ENCODE measurements around the gene MX1.

Gene MX1

DNA sequence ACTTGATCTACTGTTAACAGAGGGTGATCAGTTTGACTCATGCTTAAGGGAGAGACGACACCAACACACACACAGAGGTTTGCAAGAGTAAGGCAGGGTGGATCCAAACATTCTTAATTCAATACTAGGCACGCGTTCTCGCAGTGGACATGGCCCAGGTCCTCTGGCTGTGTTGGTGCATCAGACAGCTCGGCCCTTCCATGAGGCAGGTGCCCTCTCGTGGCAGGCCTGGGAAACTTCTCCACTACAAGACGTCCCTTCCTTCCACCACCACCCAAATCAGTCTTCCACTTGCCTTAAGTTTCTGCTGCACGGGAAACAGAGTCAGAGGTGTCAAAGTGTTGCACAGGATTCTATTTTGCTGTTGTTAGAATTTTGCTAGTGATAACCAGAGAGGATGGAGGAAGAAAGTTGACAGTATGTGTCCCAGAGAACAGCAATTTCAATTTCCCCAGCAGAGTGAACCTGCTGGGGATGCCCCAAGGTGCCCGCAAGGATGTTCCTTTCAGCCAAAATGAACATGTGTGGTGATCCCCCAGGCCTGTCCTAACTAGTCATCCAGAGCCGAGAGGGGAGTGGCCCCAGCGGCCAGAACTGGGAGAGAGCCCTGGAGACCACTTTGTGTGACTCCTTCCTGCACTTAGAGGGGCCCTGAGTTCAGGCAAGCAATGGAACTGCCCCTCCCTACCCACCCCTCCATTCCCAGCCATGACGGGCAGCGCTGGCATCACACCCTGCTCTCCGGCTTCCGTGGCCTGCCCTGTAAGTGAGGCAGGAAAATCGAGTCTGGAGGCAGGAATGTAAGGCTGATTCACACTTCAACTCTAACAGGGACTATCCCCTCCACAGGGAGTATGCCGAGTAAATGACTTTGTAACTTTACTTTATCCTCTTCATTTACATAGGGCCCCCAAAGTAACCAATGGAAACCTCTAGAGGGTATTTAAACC, 34.8 kb downstream of the MX1 start:
- no peak for FAIRE-seq

- FAIRE-seq, result no peak
Measured at GRCh38 chr21:41465176-41465781, 39.2 kb downstream of the MX1 start.

DNA sequence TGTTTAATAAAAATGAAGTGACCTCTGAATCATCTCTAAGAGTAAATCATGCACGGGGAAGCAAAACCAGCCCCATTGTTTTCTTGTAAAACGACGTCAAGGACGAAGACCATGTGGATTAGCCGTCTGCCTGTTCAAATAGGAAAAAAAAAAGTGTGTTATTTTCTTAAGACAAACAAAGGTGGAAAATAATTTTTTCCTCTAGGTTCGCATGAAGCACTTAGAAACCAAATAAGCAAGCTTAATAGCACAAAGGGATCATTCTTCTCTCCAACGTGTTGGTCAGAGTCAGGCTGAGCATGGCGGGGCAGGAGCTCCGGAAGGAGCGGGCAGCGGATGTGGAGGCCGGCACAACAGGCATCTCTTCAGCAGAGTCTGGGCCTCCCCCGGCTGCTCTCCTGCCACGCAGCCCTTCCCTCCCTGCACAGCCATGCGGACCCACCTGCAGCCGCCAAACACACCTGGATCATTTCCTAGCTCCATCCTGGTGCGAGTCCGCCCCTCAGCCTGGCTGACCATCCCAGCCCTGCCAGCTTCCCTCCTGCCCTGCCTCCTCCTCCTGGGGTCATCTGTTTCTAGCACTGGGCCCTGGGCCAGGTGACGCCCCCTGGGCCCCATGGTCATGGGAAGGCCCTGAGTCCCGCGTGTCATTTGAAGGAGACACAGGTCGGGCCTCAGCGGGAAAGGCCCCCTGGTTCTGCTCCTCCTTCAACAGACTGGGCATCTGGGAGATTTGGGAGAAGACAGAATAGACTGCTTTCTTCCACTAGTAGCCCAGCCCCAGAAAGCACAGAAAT, 40.2 kb downstream of the MX1 start:
- no peak for FAIRE-seq

GRCh38 chr21:41470054-41470453, 44.0 kb downstream of the MX1 start:
- no peak for FAIRE-seq

GRCh38 chr21:41472753-41473548, 46.9 kb downstream of the MX1 start:
- FAIRE-seq, result no peak

DNA sequence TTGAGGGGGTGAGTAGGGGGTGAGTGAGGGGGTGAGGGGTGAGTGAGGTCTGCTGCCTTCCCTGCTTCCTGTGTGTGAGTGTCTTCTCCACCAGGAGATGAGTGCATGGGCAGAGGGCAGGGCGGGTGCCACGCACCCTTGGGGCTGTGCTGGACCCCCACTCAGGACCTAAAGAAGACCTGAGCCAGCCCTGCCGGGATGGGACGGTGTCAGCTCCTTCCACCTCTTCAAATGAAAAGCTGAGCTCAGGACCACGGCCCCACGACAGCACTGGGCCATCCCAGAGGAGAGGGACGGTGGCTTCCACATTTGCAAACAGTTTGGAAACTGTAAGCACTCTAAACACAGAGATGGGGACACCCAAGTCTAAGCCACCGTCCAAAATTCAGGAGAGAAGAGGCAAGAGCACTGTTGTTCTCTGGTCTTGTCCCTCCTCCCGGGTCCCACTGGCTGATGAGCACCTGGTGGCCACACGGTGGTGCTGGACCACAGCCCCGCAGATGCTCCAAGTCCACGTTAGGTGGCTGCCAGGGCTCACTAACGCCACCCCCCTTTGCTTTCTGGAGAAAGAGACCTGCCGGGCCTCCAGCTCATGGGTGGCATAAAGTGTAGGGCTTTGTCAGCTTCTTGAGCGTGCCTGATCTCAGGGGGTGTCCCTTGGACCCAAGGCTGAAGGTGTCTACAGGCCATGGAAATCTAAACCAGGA, 49.8 kb downstream of the MX1 start:
- FAIRE-seq, result no peak

DNA sequence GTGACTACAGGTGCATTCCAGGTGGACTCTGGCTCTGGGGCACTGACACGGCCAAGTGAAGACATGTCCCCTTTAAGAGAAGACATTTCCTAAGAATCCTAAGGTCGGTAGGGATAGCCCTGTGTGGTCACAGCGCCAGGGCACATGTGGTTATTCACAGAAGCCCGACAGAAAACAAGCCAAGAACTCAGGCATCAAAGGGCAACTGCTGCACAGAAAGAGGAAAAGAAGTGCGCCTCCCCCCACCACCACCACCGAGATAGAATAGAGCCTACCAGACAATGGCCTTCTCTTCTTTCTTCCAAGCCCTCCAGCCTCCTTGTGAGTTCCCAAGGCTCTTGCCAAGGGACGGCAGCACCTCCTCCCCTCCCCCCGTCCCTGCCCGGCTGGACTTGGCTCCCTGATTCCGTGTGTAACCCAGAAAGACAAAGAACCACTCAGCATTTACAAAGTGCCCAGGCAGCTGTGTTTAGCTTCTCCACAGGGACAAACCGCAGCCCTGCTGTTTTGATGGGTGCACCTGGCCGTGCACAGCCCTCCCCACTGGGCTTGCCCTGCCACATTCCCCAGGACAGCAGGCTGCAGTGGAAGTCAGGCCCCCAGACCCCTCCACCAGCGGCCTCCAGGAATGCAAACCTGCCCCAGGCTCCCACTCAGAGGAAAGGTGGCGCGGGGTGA, 51.7 kb downstream of the MX1 start:
- FAIRE-seq, result no peak

DNA sequence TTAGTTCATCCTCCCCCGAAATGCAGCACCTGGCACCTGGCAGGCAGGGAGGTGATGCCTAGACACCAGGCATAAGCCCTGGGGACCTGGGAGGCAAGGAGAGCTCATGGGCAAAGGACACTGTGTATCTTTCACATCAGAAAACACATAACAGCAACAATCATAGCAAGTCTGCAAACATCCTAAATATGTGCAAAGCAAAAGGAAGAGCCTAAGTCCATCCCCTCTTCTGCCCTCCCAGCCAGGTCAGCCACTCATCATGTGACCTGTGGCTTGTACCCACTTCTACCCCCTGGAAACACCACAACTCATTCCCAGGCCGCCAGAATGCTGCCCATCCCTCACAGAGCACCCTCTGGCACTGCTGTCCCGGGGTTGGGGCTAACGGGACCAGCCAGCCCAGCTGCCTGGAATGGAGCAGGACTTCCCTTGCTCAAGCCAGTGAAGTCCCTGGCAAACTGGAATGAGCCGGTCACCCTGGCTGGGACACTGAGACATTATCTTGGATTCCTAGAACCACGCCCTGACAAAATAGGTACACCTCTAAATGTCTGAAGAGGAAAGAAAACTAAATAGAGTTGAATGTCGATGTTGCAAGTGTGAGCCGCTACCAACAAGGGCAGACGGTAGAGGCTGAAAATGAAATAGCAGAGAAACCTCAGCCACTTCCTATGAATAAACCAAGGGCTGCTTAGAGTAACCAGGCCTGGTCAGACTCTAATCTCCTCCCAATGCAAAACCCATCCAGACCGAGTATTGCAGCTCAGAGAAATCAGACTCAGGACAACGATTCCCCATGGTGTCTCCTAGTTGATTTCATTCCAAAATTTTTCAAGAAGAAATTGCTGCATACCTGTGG, 52.5 kb downstream of the MX1 start:
- FAIRE-seq, result no peak

DNA sequence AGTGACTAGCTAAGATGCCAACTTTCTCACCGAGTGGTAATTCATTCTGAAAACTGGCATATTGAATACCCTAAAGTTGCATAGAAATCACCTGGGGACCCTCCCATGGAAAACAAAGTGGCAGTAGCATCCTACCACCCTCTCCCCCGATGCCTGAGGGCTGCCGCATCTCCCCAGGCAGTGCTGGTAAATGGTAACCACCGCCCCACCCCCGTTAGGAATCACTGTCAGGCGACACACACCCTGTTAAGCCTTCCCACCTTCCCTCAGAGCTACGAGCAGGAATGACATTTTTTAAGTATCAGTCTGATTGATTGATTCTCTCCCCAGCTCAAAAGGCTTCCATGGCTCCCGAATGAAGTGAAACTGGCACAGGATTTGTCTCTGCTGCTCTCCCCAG, 53.6 kb downstream of the MX1 start:
- FAIRE-seq, result no peak

DNA sequence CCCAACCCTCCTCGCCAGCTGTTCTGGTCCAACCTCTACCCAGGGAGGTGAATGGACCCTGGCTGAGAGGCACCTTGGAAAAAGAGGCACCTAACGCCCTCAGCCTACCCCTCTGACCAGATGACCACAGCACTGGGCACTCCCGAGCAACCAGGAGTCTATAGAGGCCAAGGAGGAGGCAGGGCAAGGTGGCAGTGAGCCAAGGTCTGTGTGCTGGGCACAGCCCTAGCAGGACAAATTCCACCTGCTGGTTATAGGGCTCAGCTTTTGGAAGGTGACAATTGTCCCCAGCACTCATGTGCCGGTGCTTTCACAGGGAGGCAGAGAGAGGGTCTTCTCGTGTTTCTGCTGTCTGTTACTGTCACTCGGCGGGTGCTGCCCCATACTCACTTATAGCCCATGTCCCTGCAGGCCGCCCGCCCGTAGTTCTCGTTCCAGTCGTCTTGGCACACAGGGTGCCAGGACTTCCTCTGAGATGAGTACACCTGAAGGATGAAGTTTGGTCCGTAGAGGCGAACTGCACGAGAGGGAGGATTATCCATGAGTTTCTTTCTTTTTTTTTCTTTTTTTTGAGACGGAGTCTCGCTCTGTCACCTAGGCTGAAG, 54.1 kb downstream of the MX1 start:
- FAIRE-seq, result no peak

DNA sequence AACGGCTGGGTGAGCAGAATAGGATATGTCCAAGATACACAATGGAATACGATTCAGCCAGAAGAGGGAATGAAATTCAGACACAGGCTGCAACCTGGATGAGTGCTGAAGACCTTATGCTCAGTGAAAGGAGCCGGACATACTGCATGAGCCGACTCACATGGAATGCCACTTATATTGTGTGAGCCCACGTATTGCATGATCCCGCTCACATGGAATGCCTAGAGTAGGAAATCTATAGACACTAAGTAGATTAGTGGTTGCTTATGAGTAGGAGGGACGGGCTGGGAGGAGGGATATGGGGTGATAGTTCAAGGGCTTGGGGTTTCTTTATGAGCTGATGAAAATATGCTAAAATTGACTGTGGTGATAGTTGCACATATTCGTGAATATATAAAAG, 55.2 kb downstream of the MX1 start:
- no peak for FAIRE-seq

- no peak for FAIRE-seq
Measured at GRCh38 chr21:41482301-41482700, 56.3 kb downstream of the MX1 start.

DNA sequence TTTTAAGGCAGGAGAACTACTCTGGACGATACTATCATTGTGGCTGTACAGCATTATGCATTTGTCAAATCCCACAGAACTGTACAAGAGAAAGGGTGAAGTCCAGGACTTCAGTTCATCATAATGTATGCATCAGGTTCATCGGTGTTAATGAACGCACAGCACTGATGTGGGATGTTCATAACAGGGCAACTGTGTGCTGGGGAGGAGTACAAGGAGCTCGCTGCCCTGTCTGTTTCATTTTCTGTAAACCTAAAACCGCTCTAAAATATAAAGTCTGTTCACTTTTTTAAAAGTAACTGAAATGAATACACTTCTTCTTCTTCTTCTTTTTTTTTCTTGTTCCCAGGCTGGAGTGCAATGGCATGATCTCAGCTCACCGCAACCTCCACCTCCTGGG, 56.9 kb downstream of the MX1 start:
- FAIRE-seq, result no peak

DNA sequence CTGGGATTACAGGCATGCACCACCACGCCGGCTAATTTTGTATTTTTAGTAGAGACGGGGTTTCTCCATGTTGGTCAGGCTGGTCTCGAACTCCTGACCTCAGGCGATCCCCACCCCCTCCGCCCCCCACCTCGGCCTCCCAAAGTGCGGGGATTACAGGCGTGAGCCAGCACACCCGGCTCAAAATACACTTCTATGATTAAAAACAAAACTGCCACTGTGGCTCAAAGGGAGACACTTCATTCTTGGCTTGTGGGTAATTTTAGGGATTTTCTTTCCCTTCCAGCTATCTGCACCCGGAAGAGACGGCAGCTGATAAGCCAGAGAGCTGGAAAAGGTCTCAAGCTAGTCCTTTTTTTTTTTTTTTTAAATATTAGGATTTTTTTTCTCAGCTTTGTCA, 57.4 kb downstream of the MX1 start:
- no peak for FAIRE-seq

DNA sequence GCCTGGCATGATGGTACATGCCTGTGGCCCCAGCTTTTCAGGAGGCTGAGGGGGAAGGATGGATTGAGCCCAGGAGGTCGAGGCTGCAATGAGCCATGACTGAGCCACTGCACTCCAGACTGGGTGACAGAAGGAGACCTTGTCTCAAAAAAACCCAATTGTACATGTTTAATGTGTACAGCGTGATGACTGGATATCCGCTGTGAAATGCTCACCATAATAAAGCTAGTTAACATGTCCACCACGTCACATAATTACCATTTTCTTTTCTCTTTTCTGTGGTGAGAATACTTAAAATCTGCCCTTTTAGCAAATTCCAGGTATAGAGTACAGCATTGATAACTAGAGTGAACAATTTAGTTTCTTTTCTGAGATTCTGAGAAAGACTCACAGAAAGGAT, 57.9 kb downstream of the MX1 start:
- FAIRE-seq, result no peak

- no peak for FAIRE-seq
Measured at GRCh38 chr21:41487082-41487481, 61.0 kb downstream of the MX1 start.

DNA sequence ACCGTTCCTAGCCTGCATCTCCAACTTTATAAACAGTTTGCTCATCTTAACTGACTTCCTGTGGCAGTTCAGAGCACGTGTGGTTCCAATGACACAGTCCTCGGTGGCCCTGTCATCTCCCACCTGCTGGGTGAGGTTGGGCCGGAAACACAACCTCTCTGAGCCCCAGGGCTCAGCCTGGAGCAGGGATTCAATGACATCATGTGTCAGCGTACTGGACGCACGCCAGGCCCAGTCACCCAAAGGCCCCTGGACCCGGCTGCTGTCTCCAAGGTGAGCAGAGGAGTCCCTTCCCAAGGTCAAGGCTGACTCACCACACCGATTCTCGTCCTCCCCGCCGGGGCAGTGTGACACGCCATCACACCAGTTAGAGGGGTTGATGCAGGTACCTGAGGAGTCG, 62.0 kb downstream of the MX1 start:
- no peak for FAIRE-seq

- FAIRE-seq, result no peak
Measured at GRCh38 chr21:41489329-41489728, 63.3 kb downstream of the MX1 start.

DNA sequence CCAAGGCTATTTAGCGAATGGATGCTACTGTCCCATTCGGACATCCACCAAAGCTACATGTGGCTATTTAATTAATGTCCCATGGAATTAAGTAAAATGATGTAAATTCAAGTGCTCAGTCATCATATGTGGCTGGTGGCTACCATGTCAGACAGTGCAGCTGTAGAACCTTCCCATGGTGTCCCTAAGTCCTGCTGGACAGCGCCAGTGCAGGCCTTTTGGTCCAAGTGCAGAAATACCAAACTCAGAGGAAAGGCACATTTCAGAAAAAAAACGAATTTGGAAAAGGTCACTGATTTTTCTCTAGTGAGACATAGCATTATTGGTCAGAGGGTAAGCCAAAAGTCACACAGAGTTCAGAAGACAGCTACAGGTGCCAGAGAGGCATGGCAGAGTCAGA, 64.3 kb downstream of the MX1 start:
- no peak for FAIRE-seq

DNA sequence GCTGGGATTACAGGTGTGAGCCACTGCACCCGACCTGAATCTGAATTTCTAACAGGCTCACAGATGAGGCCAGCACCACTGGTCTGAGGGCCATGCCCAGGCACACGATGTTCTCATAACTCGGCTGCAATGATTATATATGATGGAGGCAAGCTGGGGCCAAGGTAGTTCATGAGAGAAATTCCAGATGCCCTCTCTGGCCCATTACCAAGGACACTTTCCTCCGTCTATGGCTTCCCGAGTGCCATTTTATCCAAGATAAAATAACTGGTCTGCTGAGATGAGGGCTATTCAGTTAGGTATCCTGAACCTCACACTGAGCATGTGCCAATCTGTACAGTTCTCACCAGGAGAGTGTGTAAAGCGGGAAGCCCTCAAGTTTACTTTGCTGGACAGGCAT, 65.4 kb downstream of the MX1 start:
- FAIRE-seq, result no peak
